Caco-2 (cell line): ENCODE results near the gene PNPLA1. TPM values are rescaled to one million over a fixed set of nuclear protein-coding genes. Genes with fewer than 3 reads are reported as not detected.

Source experiments
- BruUV-seq: library from RNA; stranded (reverse); fragments of 400-500 nt; replicated peaks from 2 replicates; lab custom pipeline; 2021; lab: Mats Ljungman, UMichigan
- CTCF ChIA-PET: fragments of 300-600 bp; sonication (Branson Sonifier 250); formaldehyde crosslinking; loops from one replicate; lab custom pipeline; 2022; ENCODE audit warnings: antibody characterized with exemption; lab: Charles Lee
- POLR2A ChIA-PET: fragments of 300-600 bp; sonication (Branson Sonifier 250); formaldehyde crosslinking; loops from one replicate; lab custom pipeline; 2022; ENCODE audit warnings: antibody characterized with exemption; lab: Charles Lee
- DNase-seq, 2 experiments: peaks; one replicate each; pipeline versions ENCODE4 v3.0.0 to v3.0.0-alpha.2; 2020 to 2022
- H3K27me3 ChIP-seq: replicated peaks from 2 replicates; pipeline ENCODE4 v1.6.0; 2011; ENCODE audit warnings: low read length; ENCODE audit not compliant: control insufficient read depth, insufficient read depth
- H3K36me3 ChIP-seq: 2 replicates; pipeline ENCODE4 v1.5.1; 2011; ENCODE audit warnings: low read length; ENCODE audit not compliant: control insufficient read depth, insufficient read depth
- H3K4me1 ChIP-seq: fragments of 250-450 bp; sonication (Bioruptor Pico); 2 replicates; pipeline ENCODE4 v1.5.1; 2020; ENCODE audit warnings: mild to moderate bottlenecking
- H3K4me3 ChIP-seq: 2 replicates; pipeline ENCODE4 v1.5.1; 2011; ENCODE audit warnings: low read depth, mild to moderate bottlenecking, control low read depth, low read length
- H3K9me3 ChIP-seq: fragments of 250-450 bp; sonication (Bioruptor Pico); 2 replicates; pipeline ENCODE4 v1.5.1; 2020; ENCODE audit warnings: mild to moderate bottlenecking, moderate library complexity
- H3K27ac Mint-ChIP-seq: one replicate; pipeline ENCODE4 v1.8.0; 2022; ENCODE audit warnings: mixed read lengths; ENCODE audit not compliant: unreplicated experiment
- H3K27me3 Mint-ChIP-seq: one replicate; pipeline ENCODE4 v1.8.0; 2022; ENCODE audit warnings: mixed read lengths; ENCODE audit not compliant: insufficient read depth, unreplicated experiment
- H3K36me3 Mint-ChIP-seq: one replicate; pipeline ENCODE4 v1.8.0; 2022; ENCODE audit warnings: mild to moderate bottlenecking, mixed read lengths; ENCODE audit not compliant: insufficient read depth, unreplicated experiment
- H3K4me1 Mint-ChIP-seq: one replicate; pipeline ENCODE4 v1.8.0; 2022; ENCODE audit warnings: low read depth, mixed read lengths; ENCODE audit not compliant: unreplicated experiment
- H3K4me3 Mint-ChIP-seq: one replicate; pipeline ENCODE4 v1.8.0; 2022; ENCODE audit warnings: mild to moderate bottlenecking, moderate library complexity, mixed read lengths; ENCODE audit not compliant: unreplicated experiment
- H3K9me3 Mint-ChIP-seq: one replicate; pipeline ENCODE4 v1.8.0; 2022; ENCODE audit warnings: mixed read lengths; ENCODE audit not compliant: unreplicated experiment
- intact Hi-C: fragments of 100-400 bp; cut with micrococcal nuclease; formaldehyde crosslinking; loops from one replicate; pipeline ENCODE4 v1.10.0; 2022; ENCODE audit not compliant: unreplicated experiment
- total RNA-seq: library from RNA; stranded (reverse); gene quantifications from 2 replicates; pipeline ENCODE4 v1.2.3, GENCODE V29; 2022
- TF ChIP-seq, protein P1 (sequence below), 2 experiments: fragments of 200-600 bp in 1 of 2; IDR thresholded peaks; 1 replicate in 1 of 2; 2 replicates in 1 of 2; pipeline versions ENCODE4 v1.5.1 to v1.8.0; 2011 to 2022; ENCODE audit warnings: antibody characterized with exemption in 1 of 2, control low read depth in 1 of 2, inconsistent platforms in 1 of 2, low read depth in 1 of 2, low read length in 1 of 2, mild to moderate bottlenecking in 1 of 2, moderate library complexity in 1 of 2; ENCODE audit not compliant: insufficient read depth in 1 of 2, severe bottlenecking in 1 of 2, unreplicated experiment in 1 of 2

Gene PNPLA1
- total RNA-seq, 1 experiment from 2014 or later = 0.25 TPM

DNA sequence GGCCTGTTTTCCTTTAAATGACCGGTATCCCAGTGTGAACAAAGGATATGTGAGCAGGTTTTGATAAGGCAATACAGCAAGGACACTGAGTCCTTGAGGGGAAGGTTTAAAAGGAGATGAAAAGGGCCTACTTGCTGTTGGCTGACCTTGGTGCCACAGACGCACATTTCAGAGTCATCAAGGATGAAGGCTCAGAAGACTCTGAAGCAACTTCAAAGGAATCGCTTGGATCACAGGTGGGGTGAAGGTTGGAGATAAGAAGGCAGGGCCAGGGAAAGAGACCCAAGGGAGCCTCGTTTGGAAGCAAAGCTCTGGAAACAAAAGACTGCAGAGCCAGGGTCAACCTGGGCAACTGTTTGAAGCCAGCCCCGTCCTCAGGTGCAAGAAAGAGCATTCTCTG, 30.1 kb upstream of the PNPLA1 start:
- Mint-ChIP-seq H3K4me1 (peaks cover 33% of the 10 kb centered on the region), H3K27me3 (no peaks in the 10 kb centered on the region), H3K9me3 (no peaks in the 10 kb centered on the region), H3K4me3 (no peak overlapping the region), H3K27ac (no peak overlapping the region), H3K36me3 (peaks cover 1% of the 10 kb centered on the region)
- H3K4me3 ChIP-seq = no peak overlapping the region
- CTCF ChIA-PET = interaction anchor here (0.6 kb wide), 1 partner anchor 101 kb away, joined by 3 read pairs; no protein-coding TSS in a partner anchor
- no peak for DNase-seq
- H3K36me3 ChIP-seq = no peaks in the 10 kb centered on the region
- no TSS peak for BruUV-seq
- H3K27me3 ChIP-seq = no peaks in the 10 kb centered on the region
- no peaks in the 10 kb centered on the region for H3K9me3 ChIP-seq
- intact Hi-C loops = no loop called here
- H3K4me1 ChIP-seq = peaks cover 10% of the 10 kb centered on the region
- TF ChIP-seq, protein P1, sequence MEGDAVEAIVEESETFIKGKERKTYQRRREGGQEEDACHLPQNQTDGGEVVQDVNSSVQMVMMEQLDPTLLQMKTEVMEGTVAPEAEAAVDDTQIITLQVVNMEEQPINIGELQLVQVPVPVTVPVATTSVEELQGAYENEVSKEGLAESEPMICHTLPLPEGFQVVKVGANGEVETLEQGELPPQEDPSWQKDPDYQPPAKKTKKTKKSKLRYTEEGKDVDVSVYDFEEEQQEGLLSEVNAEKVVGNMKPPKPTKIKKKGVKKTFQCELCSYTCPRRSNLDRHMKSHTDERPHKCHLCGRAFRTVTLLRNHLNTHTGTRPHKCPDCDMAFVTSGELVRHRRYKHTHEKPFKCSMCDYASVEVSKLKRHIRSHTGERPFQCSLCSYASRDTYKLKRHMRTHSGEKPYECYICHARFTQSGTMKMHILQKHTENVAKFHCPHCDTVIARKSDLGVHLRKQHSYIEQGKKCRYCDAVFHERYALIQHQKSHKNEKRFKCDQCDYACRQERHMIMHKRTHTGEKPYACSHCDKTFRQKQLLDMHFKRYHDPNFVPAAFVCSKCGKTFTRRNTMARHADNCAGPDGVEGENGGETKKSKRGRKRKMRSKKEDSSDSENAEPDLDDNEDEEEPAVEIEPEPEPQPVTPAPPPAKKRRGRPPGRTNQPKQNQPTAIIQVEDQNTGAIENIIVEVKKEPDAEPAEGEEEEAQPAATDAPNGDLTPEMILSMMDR (IDR thresholded peaks at IDR 0.05; ENCODE audit: insufficient read depth in 1 of 2, low read depth in 1 of 2, low read length in 1 of 2, severe bottlenecking in 1 of 2, unreplicated experiment in 1 of 2) = no peak
- POLR2A ChIA-PET = no interaction called here

DNA sequence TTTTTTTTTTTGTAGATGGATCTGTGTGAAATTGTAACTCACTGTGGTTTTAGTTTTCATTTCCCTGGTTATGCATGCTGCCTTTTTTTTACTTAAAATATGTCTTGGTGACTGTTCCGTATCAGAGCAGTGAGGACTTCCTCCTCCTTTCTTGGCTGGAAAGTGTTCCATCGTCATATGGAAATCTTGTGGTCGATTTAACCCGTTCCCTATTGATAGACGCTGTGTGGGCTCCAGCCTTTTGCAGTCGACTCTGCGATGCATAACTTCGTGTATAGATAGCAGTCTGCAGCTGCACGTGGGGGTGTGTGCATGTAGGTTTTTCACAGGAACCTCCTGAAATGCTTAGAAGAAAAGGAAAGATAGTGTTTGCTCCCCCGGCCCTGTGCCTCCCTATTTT, 28.1 kb upstream of the PNPLA1 start:
- Histone ChIP-seq H3K4me3 (no peak overlapping the region), H3K36me3 (no peaks in the 10 kb centered on the region), H3K9me3 (no peaks in the 10 kb centered on the region), H3K4me1 (peaks cover 19% of the 10 kb centered on the region), H3K27me3 (no peaks in the 10 kb centered on the region)
- TF ChIP-seq, protein P1 (IDR thresholded peaks at IDR 0.05; ENCODE audit: insufficient read depth in 1 of 2, low read depth in 1 of 2, low read length in 1 of 2, severe bottlenecking in 1 of 2, unreplicated experiment in 1 of 2) = no peak
- H3K4me3 Mint-ChIP-seq = no peak overlapping the region
- H3K27ac Mint-ChIP-seq = no peak overlapping the region
- DNase-seq = no peak
- intact Hi-C loops = no loop called here
- ChIA-PET CTCF (no interaction called here), POLR2A (no interaction called here)
- H3K9me3 Mint-ChIP-seq = no peaks in the 10 kb centered on the region
- H3K4me1 Mint-ChIP-seq = peaks cover 35% of the 10 kb centered on the region
- H3K36me3 Mint-ChIP-seq = no peaks in the 10 kb centered on the region
- no TSS peak for BruUV-seq
- H3K27me3 Mint-ChIP-seq = no peaks in the 10 kb centered on the region

DNA sequence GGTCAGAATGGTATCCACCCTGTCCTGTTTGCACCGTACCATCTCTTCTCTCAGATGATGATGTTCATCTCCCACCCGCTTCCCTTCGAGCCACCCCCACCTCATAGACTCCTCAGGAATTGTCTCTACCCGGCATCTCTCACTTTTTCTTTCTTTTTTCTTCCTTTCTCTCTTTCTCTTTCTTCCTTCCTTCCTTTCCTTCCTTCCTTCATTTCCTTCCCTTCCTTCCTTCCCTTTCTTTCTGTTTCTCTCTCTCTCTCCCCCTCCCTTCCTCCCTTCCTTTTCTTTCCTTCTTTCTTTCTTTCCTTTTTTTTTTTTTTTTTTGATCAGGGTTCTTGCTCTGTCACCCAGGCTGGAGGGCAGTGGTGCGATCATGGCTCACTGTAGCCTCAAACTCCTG, 27.7 kb upstream of the PNPLA1 start:
- TF ChIP-seq, protein P1 (IDR thresholded peaks at IDR 0.05; ENCODE audit: insufficient read depth in 1 of 2, low read depth in 1 of 2, low read length in 1 of 2, severe bottlenecking in 1 of 2, unreplicated experiment in 1 of 2) = no peak
- Histone ChIP-seq H3K36me3 (no peaks in the 10 kb centered on the region), H3K4me1 (peaks cover 19% of the 10 kb centered on the region), H3K4me3 (no peak overlapping the region), H3K9me3 (no peaks in the 10 kb centered on the region), H3K27me3 (no peaks in the 10 kb centered on the region)
- H3K27me3 Mint-ChIP-seq = no peaks in the 10 kb centered on the region
- POLR2A ChIA-PET = no interaction called here
- no peak for DNase-seq
- no peak overlapping the region for H3K4me3 Mint-ChIP-seq
- peaks cover 39% of the 10 kb centered on the region for H3K4me1 Mint-ChIP-seq
- BruUV-seq = no TSS peak
- no peaks in the 10 kb centered on the region for H3K9me3 Mint-ChIP-seq
- CTCF ChIA-PET = interaction anchor here (0.7 kb wide), 1 partner anchor 526 kb away, joined by 3 read pairs; no protein-coding TSS in a partner anchor
- no peaks in the 10 kb centered on the region for H3K36me3 Mint-ChIP-seq
- intact Hi-C loops = no loop called here
- H3K27ac Mint-ChIP-seq = no peak overlapping the region
